ENCODE data around the gene HAGHL. TPM values are rescaled to one million over a fixed set of nuclear protein-coding genes. Genes with fewer than 3 reads are reported as not detected.
A peak's percentile ranks its signal among the peaks of the same experiment; 100 is the strongest.

HAGHL gene
- total RNA-seq, 1 experiment from 2014 or later: 74.8 TPM

- RAD21 ChIA-PET (ENCODE audit: low non-redundant PET in 1 of 2, low total read pairs in 2 of 2, uncharacterized antibody in 2 of 2, unreplicated experiment in 2 of 2): interaction anchor here in 1 of 2 experiments (0.9 kb wide), 1 partner anchor 12 kb away, joined by 3 read pairs; no protein-coding TSS in a partner anchor
- Histone ChIP-seq H3K9ac (ENCODE audit: low read length) (peak overlapping the region; percentile 98), H3K36me3 (ENCODE audit: control insufficient read depth in 1 of 2, insufficient read depth in 2 of 2, low read length in 2 of 2) (no peaks in the 10 kb centered on the region; a peak in 1 of 4 replicates), H3K4me1 (ENCODE audit: control insufficient read depth in 1 of 2, insufficient read depth in 2 of 2, low read length in 2 of 2) (peaks cover 5 to 31% of the 10 kb centered on the region in 2 experiments; a peak in 3 of 4 replicates), H3K4me2 (ENCODE audit: low read length) (peak overlapping the region; percentile 99), H3K9me3 (ENCODE audit: control insufficient read depth in 1 of 2, insufficient read depth in 1 of 2, low read depth in 1 of 2, low read length in 2 of 2) (no peaks in the 10 kb centered on the region), H3K27ac (ENCODE audit: low read depth, low read length) (peak overlapping the region; percentile 96), H3K9me2 (ENCODE audit: insufficient read depth) (no peaks in the 10 kb centered on the region), H4K20me1 (ENCODE audit: insufficient read depth) (no peaks in the 10 kb centered on the region), H2AFZ (ENCODE audit: low read depth, low read length, poor library complexity, severe bottlenecking) (no peak overlapping the region), H3K27me3 (ENCODE audit: insufficient read depth, low read length) (no peaks in the 10 kb centered on the region), H3K79me2 (ENCODE audit: insufficient read depth, low read length) (peaks cover 19% of the 10 kb centered on the region; the same call in 1 of the 2 replicates), H3K4me3 (replicated peaks in 1 of 2; ENCODE audit: low read depth in 1 of 2, low read length in 2 of 2) (peak overlapping the region; percentile 80 to 89)
- ATAC-seq (peak; percentile 55), DNase-seq (ENCODE audit: low read depth, low spot score) (peak; percentile 86)
- intact Hi-C loops (cut with micrococcal nuclease): loop anchor here (1.0 kb wide), 1 partner anchor 57 kb away; no protein-coding TSS in a partner anchor
- CTCF ChIA-PET: interaction anchor here (0.9 to 3.0 kb wide), 6 partner anchors 9 to 21 kb away, joined by 3 to 20 read pairs (median 8); partner anchors contain the start of genes CIAO3 and METRN
- no peak for TF ChIP-seq EZH2 (IDR thresholded peaks at IDR 0.05)
- peak; percentile 35; the same call in 1 of the 2 replicates for TF ChIP-seq ZFX (IDR thresholded peaks at IDR 0.05)
- TF ChIP-seq SIN3A (IDR thresholded peaks at IDR 0.05; ENCODE audit: low read depth): no peak
- no peak for TF ChIP-seq MAX (IDR thresholded peaks at IDR 0.05)
- TF ChIP-seq YY1 (IDR thresholded peaks at IDR 0.05; ENCODE audit: extremely low read depth, insufficient replicate concordance, low read depth, low read length): no peak
- TF ChIP-seq ATF3 (IDR thresholded peaks at IDR 0.05): no peak
- TF ChIP-seq ZBTB33 (IDR thresholded peaks at IDR 0.05; ENCODE audit: extremely low read depth, insufficient replicate concordance, low read length): no peak
- no peak for TF ChIP-seq ELF1 (IDR thresholded peaks at IDR 0.05; ENCODE audit: borderline replicate concordance, low read depth)
- no peak for TF ChIP-seq JUND (IDR thresholded peaks at IDR 0.05)
- TF ChIP-seq CBX3 (IDR thresholded peaks at IDR 0.05; ENCODE audit: low read depth): no peak
- TF ChIP-seq POLR2AphosphoS5 (IDR thresholded peaks at IDR 0.05; ENCODE audit: low read depth, low read length): peak; percentile 63
- TF ChIP-seq CEBPB (IDR thresholded peaks at IDR 0.05; ENCODE audit: low read depth): no peak
- TF ChIP-seq CTCF (IDR thresholded peaks at IDR 0.05 in 2 of 3, conservative IDR thresholded peaks at IDR 0.05 in 1 of 3; ENCODE audit: borderline replicate concordance in 1 of 3, insufficient read depth in 1 of 3, low read depth in 2 of 3, low read length in 2 of 3): no peak
- TF ChIP-seq SRF (IDR thresholded peaks at IDR 0.05; ENCODE audit: low read depth): no peak
- no peak for TF ChIP-seq EZH2phosphoT487 (IDR thresholded peaks at IDR 0.05; ENCODE audit: borderline replicate concordance)
- no peak for TF ChIP-seq REST (IDR thresholded peaks at IDR 0.05; ENCODE audit: low read depth)
- TF ChIP-seq POLR2A (IDR thresholded peaks at IDR 0.05; ENCODE audit: borderline replicate concordance, extremely low read depth, insufficient read depth, insufficient read length): peak; percentile 71
- TF ChIP-seq EGR1 (IDR thresholded peaks at IDR 0.05; ENCODE audit: low read depth): no peak
- BruUV-seq (replicated peaks): no TSS peak
- POLR2A ChIA-PET: interaction anchor here (0.8 to 3.5 kb wide), 7 partner anchors 8 to 316 kb away, joined by 3 to 12 read pairs (median 4); partner anchors contain the start of genes CIAO3, METRN and MSLN
Measured at GRCh38 chr16:728131-728889, 1.4 kb downstream of the HAGHL start.
